A673 (cell line): ENCODE results near the gene CHPT1.

Source experiments
- EZH2 ChIP-seq: fragments of 200-600 bp; sonication (generic); IDR thresholded peaks from 2 replicates; pipeline ENCODE4 v1.6.1; 2017; ENCODE audit warnings: borderline replicate concordance, low read depth, mild to moderate bottlenecking, mixed read lengths, antibody characterized with exemption, low read length; ENCODE audit not compliant: poor library complexity, severe bottlenecking
- TF ChIP-seq, protein P1 (sequence below): fragments of 300-800, 200-600 bp; sonication (generic); conservative IDR thresholded peaks from 2 replicates; pipeline ENCODE4 v1.5.1; 2017; ENCODE audit warnings: low read depth, mild to moderate bottlenecking, antibody characterized with exemption, low read length, moderate library complexity, mixed read lengths

DNA sequence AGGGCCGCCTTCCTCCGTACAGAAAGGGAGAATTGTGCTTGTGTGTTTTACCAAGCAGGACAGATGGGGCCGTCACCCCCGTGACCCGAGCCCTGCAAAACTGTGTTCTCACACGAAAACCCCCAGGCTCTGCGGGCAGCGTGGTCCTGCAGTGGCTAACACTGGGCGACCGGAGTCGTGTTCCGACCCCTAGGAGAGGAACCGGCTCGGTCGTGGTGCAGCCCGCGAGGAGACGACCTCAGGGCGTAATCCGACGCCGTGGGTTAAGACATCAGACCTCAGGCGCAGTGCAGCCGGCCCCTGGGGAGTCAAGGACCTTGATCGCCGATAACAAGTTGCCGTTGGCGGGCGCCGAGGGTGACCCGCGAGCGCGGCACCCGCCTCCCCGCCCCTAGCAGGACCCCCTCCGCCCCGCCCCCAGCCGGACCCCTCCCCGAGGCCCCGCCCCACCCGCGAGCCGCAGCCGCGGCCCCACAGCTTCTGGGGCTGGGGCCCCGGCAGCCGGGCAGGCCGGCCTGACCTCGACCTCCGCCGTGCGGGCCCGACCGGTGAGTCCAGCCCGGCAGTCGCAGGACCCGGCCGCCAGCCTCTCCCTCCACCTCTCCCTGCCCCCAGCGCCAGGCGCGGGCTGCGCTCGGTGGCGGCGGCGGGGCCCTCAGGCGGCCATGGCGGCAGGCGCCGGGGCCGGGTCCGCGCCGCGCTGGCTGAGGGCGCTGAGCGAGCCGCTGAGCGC lies at the start of gene CHPT1:
- no peak for TF ChIP-seq EZH2
- TF ChIP-seq, protein P1, sequence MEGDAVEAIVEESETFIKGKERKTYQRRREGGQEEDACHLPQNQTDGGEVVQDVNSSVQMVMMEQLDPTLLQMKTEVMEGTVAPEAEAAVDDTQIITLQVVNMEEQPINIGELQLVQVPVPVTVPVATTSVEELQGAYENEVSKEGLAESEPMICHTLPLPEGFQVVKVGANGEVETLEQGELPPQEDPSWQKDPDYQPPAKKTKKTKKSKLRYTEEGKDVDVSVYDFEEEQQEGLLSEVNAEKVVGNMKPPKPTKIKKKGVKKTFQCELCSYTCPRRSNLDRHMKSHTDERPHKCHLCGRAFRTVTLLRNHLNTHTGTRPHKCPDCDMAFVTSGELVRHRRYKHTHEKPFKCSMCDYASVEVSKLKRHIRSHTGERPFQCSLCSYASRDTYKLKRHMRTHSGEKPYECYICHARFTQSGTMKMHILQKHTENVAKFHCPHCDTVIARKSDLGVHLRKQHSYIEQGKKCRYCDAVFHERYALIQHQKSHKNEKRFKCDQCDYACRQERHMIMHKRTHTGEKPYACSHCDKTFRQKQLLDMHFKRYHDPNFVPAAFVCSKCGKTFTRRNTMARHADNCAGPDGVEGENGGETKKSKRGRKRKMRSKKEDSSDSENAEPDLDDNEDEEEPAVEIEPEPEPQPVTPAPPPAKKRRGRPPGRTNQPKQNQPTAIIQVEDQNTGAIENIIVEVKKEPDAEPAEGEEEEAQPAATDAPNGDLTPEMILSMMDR = no peak
